Activated effector memory CD4-positive, alpha-beta T cell treated with Interleukin-2 at 50 U/mL for 16 hours (primary cell): ENCODE results near the gene CAMKK1.

Experiments
- DNase-seq: peaks from one replicate; pipeline ENCODE4 v3.0.0-alpha.2; 2020

The CAMKK1 gene

DNA sequence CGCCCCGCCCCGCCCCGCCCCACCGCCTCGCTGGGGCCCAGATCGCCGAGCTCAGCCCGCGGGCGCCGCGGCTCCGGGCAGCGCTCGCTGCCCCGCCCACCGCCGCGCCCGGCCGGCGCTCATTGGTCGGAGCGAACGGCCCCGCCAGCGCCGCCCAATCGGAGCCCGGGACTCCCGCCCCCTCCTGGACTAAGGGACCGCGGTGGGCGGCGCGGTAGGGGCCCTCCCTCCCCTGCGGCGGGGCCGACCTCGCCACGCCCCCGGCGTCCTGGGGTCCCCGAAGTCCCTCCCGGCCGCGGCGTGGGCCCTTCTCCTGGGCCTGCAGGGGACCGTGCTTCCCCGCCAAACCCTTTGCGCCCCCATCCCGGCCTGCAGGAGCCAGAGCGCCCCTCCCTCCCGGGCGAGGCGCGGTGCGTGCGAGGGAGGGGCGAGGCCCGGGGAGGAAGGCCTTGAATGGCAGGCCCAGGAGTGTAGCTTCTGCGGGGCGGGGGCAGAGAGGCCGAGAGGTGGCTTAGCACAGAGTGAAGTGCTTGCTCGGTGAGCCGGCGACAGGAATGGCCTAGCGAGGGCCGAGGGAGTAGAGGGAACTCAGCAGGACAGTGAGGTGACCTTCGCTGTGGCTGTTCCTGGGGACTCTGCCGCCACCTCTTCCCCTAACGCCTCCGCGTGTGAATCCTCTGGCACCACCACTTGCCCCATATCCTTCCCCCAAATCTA, at the start of gene CAMKK1:
CAMKK1 (minus strand) TSS at position 51 of the 717 bp plus-strand sequence. CDS start 7,366 bp downstream, outside the sequence.
- DNase-seq: peak; percentile 86

DNA sequence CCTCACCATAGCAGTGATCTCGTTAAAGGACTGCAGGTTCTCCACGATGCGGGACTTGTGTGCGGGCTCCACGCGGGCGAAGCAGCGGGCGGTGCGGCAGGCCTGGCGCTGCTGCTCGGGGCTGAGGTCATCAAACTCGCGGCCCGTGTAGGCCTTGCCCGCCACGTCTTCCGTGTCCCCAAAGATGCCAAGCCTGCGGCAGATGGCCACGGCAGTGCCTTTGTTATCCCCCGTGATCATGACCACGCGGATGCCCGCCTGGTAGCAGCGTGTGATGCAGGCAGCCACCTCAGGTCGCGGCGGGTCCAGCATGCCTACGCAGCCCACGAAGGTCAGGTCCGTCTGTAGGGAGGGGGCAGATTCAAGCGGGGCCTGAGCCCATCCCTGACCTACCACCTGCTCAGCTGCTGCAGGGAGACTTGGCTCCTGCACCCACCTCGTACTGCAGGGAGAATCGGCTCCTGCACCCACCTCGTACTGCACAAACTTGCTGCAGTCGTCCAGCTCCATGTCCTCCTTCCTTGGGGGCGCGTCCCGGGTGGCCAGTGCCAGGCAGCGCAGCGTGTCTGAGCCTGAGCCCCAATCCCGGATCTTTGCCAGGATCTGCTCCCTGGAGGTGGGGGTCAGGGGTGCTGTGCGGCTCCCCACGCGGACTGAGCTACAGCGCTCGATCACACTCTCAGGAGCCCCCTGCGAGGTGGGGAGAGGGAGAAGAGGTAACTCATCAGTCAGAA, 48.3 kb upstream of the CAMKK1 start:
- no peak for DNase-seq

GRCh38 chr17:3937359-3937758, 44.5 kb upstream of the CAMKK1 start:
- no peak for DNase-seq

GRCh38 chr17:3935825-3936355, 43.0 kb upstream of the CAMKK1 start:
- DNase-seq: no peak

DNA sequence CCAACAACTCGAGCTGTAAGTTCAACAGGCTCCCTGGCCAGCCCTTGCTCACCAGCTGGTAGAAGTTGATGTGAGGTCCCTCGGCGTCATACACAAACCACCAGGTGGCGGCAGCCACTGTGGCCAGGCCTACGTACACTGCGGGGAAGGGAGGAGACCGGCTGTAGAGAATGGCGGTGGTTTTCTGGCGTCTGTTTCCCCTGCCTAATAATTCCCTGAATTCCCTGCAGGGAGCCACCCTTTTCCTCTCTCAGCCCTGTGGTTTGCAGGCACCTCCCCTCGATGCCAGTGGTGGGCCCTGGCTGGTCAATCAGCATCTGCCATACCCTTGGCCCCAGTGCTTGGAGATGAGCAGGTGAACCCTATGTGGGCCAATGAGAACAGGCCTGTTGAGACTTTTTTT, 42.3 kb upstream of the CAMKK1 start:
- DNase-seq: no peak

- DNase-seq: no peak
These were observed 36.9 kb upstream of the CAMKK1 start for GRCh38 chr17:3929764-3930163.

GRCh38 chr17:3929181-3929580, 36.3 kb upstream of the CAMKK1 start:
- no peak for DNase-seq

- no peak for DNase-seq
These were observed 35.6 kb upstream of the CAMKK1 start for GRCh38 chr17:3928406-3928805.

DNA sequence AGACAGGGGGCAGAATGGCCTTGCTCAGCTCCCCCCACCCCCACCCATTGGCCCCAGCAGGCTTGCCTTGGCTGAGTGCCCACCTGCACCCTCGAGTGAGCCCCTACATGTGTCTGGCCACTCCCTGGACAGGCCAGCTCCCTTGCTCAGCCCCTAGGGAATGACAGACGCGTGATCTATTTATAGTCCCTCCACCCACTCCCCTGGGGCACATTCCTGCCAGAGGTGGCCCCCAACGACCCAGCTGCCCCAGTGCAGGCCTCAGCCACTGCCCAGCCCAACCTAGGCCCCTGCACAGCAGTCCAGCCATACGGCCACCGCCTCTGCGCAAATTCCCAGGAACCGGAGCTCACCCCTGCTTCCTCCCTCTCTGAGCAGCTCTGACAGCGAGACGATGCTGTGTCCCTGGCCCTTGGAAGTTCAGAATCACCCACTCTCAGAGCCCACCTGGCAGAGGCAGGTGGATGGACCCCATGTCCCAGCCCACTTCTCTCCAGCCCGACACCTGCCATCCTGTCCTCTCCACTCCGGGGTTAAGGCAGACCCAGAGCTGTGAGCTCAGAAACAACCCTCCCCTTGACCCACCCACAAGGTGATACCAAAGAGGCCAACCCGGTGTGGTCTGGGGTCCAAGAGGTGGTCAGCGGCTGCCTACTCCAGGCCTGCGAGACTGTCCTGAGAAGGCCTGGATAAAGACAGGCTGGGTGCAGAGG, 34.9 kb upstream of the CAMKK1 start:
- no peak for DNase-seq

DNA sequence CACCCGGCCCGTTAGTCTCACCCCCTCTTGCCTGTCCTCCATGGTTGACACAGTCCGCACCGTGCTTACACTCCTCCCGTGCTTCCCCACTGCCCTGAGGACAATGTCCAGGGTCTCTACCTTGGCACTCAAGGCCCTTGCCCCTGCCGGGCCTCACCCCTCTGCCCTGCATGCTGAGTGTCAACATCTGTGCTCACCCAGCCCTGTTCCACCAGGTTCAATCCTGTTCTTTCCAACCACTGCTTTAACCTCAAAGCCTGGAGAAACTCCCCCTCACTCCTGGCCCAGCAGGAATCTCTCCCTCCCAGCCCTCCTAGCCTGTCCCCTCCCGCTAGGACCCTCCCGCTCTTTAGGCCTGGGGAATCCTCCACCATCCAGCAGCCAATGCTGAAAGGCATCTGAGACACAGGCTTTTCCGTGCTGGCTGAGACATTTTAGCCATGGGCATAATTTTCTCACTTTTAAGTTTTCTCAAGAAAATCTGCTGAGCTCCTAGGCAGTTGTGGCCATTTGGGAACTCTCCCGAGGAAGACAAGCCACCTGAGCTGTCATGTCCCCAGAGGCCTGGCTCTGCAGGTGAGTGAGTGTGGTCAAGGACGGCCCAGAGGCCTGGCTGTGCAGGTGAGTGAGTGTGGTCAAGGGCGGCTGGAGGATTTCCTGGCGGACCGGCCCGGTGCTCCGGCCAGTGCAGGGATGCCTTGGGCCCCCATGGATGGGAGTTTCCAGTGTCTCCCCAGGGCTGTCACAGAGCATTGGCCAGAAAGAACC, 34.2 kb upstream of the CAMKK1 start:
- DNase-seq: no peak

DNA sequence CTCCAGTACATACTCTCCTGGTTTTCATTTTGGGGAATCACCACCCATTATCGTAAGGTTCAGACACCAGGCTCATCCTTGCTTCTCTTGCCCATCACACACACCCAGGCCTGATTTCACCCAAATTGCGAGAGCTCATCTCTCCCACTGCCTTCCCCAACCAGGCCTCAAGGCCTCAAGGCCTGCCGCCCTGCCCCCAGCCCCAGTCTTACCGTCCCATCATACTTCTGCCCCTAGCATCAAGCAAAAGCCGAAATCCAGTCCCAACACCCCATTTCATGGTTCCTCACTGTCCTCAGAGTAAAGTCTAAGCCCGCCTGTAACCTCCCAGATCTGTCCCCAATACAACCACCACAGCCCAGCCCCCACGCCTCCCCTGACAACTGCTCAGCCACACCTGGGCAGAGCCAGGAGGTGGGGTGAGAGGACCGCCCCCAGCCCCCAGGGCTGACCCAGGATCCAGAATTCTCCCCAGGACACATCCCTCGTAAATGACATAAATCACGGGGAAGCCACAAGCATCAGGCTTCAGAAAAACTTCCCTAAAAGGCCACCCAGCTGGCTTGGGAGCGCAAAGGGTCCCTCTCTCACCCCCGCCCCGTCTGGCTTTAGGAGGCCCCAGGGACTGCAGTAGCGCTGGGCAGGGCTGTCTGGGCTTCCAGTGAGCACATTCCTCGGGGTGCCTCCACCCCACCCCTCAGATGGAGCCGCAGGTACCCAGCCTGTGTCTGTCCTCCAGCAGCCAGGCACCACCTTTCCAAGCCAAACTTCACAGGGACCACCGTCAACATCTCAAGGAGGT, 33.0 kb upstream of the CAMKK1 start:
- DNase-seq: no peak

GRCh38 chr17:3924512-3925350, 31.9 kb upstream of the CAMKK1 start:
- no peak for DNase-seq

DNA sequence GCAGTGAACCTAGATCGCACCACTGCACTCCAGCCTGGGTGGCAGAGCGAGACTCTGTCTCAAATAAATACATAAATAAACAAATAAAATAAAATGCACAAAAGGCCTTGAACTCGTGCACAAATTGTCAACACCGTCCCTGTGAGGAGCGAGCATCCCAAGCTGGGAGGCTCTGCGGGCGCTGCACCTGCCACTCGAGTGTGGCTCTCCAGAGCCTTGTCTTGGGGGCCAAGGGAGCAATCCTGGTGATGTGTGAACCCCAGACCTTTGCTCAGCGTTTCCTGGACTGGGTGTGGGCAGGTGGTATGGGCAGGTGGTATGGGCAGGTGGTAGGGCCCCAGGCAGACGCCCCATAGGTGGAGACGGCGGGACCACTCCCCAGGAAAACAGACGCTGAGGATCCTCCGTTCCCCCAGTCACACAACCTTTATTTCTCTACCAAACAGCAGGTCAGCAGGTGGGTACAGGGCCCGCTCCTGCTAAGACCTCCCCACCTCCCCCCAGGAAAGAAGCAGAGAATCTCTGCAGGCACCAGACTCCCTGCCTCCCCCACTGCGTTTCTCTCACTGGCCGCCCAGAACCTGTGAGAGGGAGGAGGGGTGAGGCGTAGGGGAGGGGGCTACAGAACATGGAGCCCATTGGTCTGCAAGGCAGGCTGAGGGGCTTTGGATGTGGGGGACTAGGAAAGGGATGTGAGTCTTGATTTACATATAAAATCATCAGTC, 30.8 kb upstream of the CAMKK1 start:
- no peak for DNase-seq

- no peak for DNase-seq
These were observed 29.9 kb upstream of the CAMKK1 start for GRCh38 chr17:3922765-3923164.

- no peak for DNase-seq
These were observed 28.9 kb upstream of the CAMKK1 start for GRCh38 chr17:3921502-3922319.

DNA sequence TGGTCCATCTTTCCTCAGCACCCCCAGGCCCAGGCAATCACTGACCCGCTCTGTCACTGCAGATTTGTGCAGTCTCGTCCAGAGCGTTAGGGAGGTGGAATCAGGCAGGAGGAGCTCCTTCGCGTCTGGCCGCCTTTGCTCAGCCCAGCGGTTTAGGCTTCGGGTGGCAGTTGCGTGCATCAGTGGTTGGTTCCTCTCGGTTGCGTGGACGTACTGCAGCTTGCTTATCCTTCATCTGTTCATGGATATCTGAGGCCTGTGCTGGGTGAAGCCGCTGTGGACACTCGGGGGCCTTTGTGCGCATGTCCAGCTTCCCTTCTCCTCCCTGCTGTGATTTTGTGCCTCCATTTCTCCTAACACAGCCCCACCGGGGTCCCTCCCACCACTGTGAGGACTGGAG, 28.2 kb upstream of the CAMKK1 start:
- no peak for DNase-seq

GRCh38 chr17:3919123-3919624, 26.3 kb upstream of the CAMKK1 start:
- no peak for DNase-seq

DNA sequence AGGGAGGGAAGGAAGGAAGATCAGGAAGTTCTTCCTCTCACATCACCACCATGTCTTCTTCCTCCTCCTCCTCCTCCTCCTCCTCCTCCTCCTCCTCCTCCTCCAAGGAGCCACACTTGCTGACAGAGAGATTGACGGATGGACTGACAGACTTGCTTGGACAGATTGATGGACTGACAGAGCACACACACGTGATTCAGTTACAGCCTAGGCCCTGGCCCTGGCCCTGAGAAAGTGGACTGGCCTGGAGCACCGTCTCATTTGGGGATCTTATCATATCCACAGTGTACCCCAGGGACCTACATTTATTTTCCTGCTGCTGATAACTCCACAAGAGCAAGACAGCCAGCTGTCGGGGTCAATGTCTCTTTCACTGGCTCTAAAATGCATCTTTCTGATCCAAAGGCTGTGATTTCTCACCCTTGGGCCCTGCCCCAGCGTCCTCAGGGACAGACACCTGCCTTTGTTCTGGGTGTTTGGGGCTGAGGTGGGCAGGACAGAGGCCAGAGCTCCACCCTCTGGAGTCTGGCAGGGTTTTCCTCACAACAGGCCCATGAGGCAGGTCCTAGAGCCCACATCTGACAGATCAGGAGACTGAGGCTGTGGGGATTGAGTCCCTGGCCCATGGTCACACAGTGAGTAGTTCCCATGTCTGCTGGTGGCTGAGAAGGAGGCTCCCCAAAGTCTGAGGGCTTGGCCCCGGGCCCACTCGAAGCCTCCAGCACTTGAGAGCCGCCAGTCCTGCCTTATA, 25.7 kb upstream of the CAMKK1 start:
- DNase-seq: no peak
